NT2/D1 (cell line): ENCODE data around the gene TKTL1.
A peak's percentile ranks its signal among the peaks of the same experiment; 100 is the strongest.

Source experiments
- DNase-seq: peaks from one replicate; pipeline ENCODE4 v3.0.0-alpha.2; 2011; ENCODE audit warnings: low read depth, low spot score
- H3K27me3 ChIP-seq: 2 replicates; pipeline ENCODE4 v1.6.0; 2011; ENCODE audit warnings: mild to moderate bottlenecking; ENCODE audit not compliant: insufficient read length, insufficient read depth
- H3K36me3 ChIP-seq: 2 replicates; pipeline ENCODE4 v1.6.1; 2011; ENCODE audit warnings: mild to moderate bottlenecking, low read length, mixed read lengths; ENCODE audit not compliant: insufficient read depth, insufficient read length
- H3K4me1 ChIP-seq: 2 replicates; pipeline ENCODE4 v1.5.1; 2011; ENCODE audit not compliant: insufficient read depth, insufficient read length
- H3K4me3 ChIP-seq: 2 replicates; pipeline ENCODE4 v1.5.1; 2011; ENCODE audit warnings: low read depth; ENCODE audit not compliant: insufficient read length
- H3K9ac ChIP-seq: 2 replicates; pipeline ENCODE4 v1.6.0; 2011; ENCODE audit warnings: low read depth; ENCODE audit not compliant: insufficient read length
- H3K9me3 ChIP-seq: 2 replicates; pipeline ENCODE4 v1.5.1; 2011; ENCODE audit warnings: mild to moderate bottlenecking, low read length; ENCODE audit not compliant: insufficient read depth
- SUZ12 ChIP-seq: IDR thresholded peaks from 2 replicates; pipeline ENCODE4 v1.6.1; 2011; ENCODE audit not compliant: insufficient read length, insufficient read depth; ENCODE audit errors: extremely low read depth
- YY1 ChIP-seq: IDR thresholded peaks from 2 replicates; pipeline ENCODE4 v1.6.1; 2011; ENCODE audit not compliant: insufficient read length, insufficient read depth
- ZNF274 ChIP-seq: IDR thresholded peaks from 2 replicates; pipeline ENCODE4 v1.6.1; 2011; ENCODE audit warnings: mild to moderate bottlenecking, low read depth, low read length

The TKTL1 gene

DNA sequence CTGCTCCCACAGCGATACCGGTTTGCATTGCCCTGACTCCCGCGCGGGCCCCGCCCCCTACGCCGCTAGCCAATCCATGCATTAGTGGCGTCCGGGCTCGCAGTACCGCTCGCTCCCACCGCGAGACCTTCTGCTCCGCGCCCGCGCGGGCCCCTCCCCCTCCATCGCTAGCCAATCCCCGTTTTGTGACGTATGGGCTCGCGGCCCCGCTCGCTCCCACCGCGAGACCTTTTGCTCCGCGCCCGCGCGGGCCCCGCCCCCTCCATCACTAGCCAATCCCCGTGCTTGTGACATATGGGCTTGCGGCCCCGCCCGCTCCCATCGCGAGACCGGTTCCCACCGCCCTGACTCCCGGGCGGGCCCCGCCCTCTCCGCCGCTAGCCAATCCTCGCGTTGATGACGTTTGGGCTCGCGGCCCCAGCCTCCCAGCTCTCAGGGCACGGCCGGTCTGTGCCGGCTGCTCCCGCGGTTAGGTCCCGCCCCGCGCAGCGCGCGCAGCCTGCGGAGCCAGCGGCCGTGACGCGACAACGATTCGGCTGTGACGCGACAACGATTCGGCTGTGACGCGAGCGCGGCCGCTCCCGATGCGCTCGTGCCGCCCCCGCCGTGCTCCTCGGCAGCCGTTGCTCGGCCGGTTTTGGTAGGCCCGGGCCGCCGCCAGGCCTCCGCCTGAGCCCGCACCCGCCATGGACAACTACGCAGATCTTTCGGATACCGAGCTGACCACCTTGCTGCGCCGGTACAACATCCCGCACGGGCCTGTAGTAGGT is 83.4 kb downstream of the TKTL1 start, which contains the start of gene EMD:
Gene EMD, plus strand, starts transcription at position 497 of the 770 bp plus-strand sequence. Its CDS starts 190 bp downstream, at position 687.
- peaks cover 2% of the 10 kb centered on the region for H3K4me1 ChIP-seq
- peak; percentile 86 for DNase-seq
- H3K27me3 ChIP-seq: no peaks in the 10 kb centered on the region
- peak within 1 kb of the TSS; percentile 77 for H3K9ac ChIP-seq
- peak within 1 kb of the TSS; percentile 64 for H3K4me3 ChIP-seq
- H3K9me3 ChIP-seq: no peaks in the 10 kb centered on the region
- peaks cover 14% of the 10 kb centered on the region for H3K36me3 ChIP-seq
- no peak for TF ChIP-seq SUZ12
- no peak for TF ChIP-seq ZNF274
- TF ChIP-seq YY1: no peak

DNA sequence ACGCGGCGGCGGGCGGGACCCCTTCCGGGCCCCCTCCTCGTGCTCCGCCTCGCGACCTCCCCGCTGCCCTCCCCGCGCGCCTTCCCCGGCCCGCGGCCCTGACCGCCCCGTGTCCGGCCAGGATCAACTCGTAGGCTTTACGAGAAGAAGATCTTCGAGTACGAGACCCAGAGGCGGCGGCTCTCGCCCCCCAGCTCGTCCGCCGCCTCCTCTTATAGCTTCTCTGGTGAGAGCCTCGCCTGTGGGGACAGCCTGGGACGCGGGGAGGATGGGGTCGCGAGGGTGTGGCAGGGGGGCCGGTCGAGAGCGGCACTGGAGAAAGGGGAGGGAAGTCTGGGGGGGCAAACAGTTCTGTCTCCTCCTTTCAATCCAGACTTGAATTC is 84.0 kb downstream of the TKTL1 start:
- Histone ChIP-seq H3K9ac (peak overlapping the region; percentile 77), H3K9me3 (no peaks in the 10 kb centered on the region), H3K27me3 (no peaks in the 10 kb centered on the region), H3K4me3 (peak overlapping the region; percentile 64), H3K4me1 (peaks cover 2% of the 10 kb centered on the region), H3K36me3 (peaks cover 14% of the 10 kb centered on the region)
- no peak for TF ChIP-seq YY1
- TF ChIP-seq SUZ12: no peak
- no peak for TF ChIP-seq ZNF274
- no peak for DNase-seq
